GM18909 (cell line): ENCODE results near the gene MPI.
A peak's percentile ranks its signal among the peaks of the same experiment; 100 is the strongest.
"Not testable (repeated sequence)": the region's sequence is repeated elsewhere in the genome, so short reads cannot be mapped to it uniquely, and the experiment has no call there.

Experiments
- ATAC-seq: cut with Tn5 transposase; IDR thresholded peaks from one replicate; pipeline ENCODE4 v1.9.1; 2021; ENCODE audit warnings: mild to moderate bottlenecking; ENCODE audit not compliant: unreplicated experiment, poor library complexity

The MPI gene

GRCh38 chr15:74863239-74864056 is 26.4 kb upstream of the MPI start:
- no peak for ATAC-seq

- no peak for ATAC-seq
These were observed 25.5 kb upstream of the MPI start for GRCh38 chr15:74864296-74864695.

- ATAC-seq, result no peak
These were observed 24.5 kb upstream of the MPI start for GRCh38 chr15:74865316-74865715.

- no peak for ATAC-seq
These were observed 23.8 kb upstream of the MPI start for GRCh38 chr15:74866090-74866489.

GRCh38 chr15:74867466-74868038 is 22.3 kb upstream of the MPI start:
- no peak for ATAC-seq

GRCh38 chr15:74868059-74868458 is 21.8 kb upstream of the MPI start:
- ATAC-seq, result no peak

- ATAC-seq, result no peak
These were observed 20.5 kb upstream of the MPI start for GRCh38 chr15:74869372-74869725.

GRCh38 chr15:74869726-74870407 is 20.0 kb upstream of the MPI start:
- peak; percentile 51 for ATAC-seq

- ATAC-seq, result no peak
These were observed 19.2 kb upstream of the MPI start for GRCh38 chr15:74870436-74871215.

GRCh38 chr15:74872702-74873035 is 17.2 kb upstream of the MPI start:
- no peak for ATAC-seq

GRCh38 chr15:74873036-74873755 is 16.6 kb upstream of the MPI start, which contains the start of gene SCAMP2:
SCAMP2 (minus strand) TSS chr15:74873365; CDS start chr15:74873255, 110 bp downstream.
- peak; percentile 84 for ATAC-seq

GRCh38 chr15:74873756-74874424 is 16.0 kb upstream of the MPI start:
- no peak for ATAC-seq

GRCh38 chr15:74878273-74878672 is 11.6 kb upstream of the MPI start:
- no peak for ATAC-seq

GRCh38 chr15:74882528-74882927 is 7.3 kb upstream of the MPI start:
- ATAC-seq, result no peak

GRCh38 chr15:74884428-74885223 is 5.2 kb upstream of the MPI start:
- ATAC-seq, result no peak

GRCh38 chr15:74885461-74885860 is 4.4 kb upstream of the MPI start:
- no peak for ATAC-seq

- not testable (repeated sequence) for ATAC-seq
These were observed 2.2 kb upstream of the MPI start for GRCh38 chr15:74887537-74888193.

- ATAC-seq, result no peak
These were observed 1.1 kb upstream of the MPI start for GRCh38 chr15:74888716-74889115.
